Ishikawa (cell line): ENCODE results near the gene EDC3.

Source experiments
- RAD21 ChIP-seq: IDR thresholded peaks from 2 replicates; pipeline ENCODE4 v1.6.1; 2012; ENCODE audit warnings: low read depth
- REST ChIP-seq: IDR thresholded peaks from 2 replicates; pipeline ENCODE4 v1.6.1; 2012; ENCODE audit warnings: low read depth, mild to moderate bottlenecking
- TCF12 ChIP-seq: IDR thresholded peaks from 2 replicates; pipeline ENCODE4 v1.6.1; 2012; ENCODE audit warnings: low read depth
- YY1 ChIP-seq: IDR thresholded peaks from 2 replicates; pipeline ENCODE4 v1.6.1; 2012; ENCODE audit warnings: low read depth

- TF ChIP-seq RAD21 (no peak), TCF12 (no peak), REST (no peak), YY1 (no peak)
These were observed 21.7 kb downstream of the EDC3 start for GRCh38 chr15:74674161-74674560.
